Smooth muscle cell (in vitro differentiated cells): ENCODE results near the gene CFAP100. TPM values are rescaled to one million over a fixed set of nuclear protein-coding genes. Genes with fewer than 3 reads are reported as not detected.
A peak's percentile ranks its signal among the peaks of the same experiment; 100 is the strongest.

Experiments
- DNase-seq: peaks from one replicate; lab custom pipeline; 2025; ENCODE audit not compliant: unreplicated experiment; lab: John Stamatoyannopoulos, UW
- H2AFZ ChIP-seq: fragments of 200-600 bp; sonication (generic); 2 replicates; pipeline ENCODE4 v1.6.0; 2016; ENCODE audit warnings: antibody characterized with exemption, low read depth, mild to moderate bottlenecking
- H3F3A ChIP-seq: fragments of 200-600 bp; sonication (generic); 2 replicates; pipeline ENCODE4 v1.6.0; 2017; ENCODE audit warnings: antibody characterized with exemption, low read depth
- H3K27ac ChIP-seq: fragments of 200-600 bp; sonication (generic); 2 replicates; pipeline ENCODE4 v1.5.1; 2016; ENCODE audit warnings: low read depth, mild to moderate bottlenecking
- H3K27me3 ChIP-seq: fragments of 200-600 bp; sonication (generic); 2 replicates; pipeline ENCODE4 v1.6.1; 2016; ENCODE audit warnings: low read depth, mild to moderate bottlenecking
- H3K36me3 ChIP-seq: fragments of 200-600 bp; sonication (generic); 2 replicates; pipeline ENCODE4 v1.5.1; 2016; ENCODE audit warnings: low read depth
- H3K4me1 ChIP-seq: fragments of 200-600 bp; sonication (generic); 2 replicates; pipeline ENCODE4 v1.5.1; 2016; ENCODE audit warnings: low read depth
- H3K4me2 ChIP-seq: fragments of 200-600 bp; sonication (generic); 2 replicates; pipeline ENCODE4 v1.6.0; 2016; ENCODE audit warnings: mild to moderate bottlenecking
- H3K4me3 ChIP-seq: fragments of 200-600 bp; sonication (generic); 2 replicates; pipeline ENCODE4 v1.5.1; 2016; ENCODE audit warnings: mild to moderate bottlenecking
- H3K79me2 ChIP-seq: fragments of 200-600 bp; sonication (generic); 2 replicates; pipeline ENCODE4 v1.6.0; 2016; ENCODE audit warnings: low read depth, mild to moderate bottlenecking
- H3K9ac ChIP-seq: fragments of 200-600 bp; sonication (generic); 2 replicates; pipeline ENCODE4 v1.6.0; 2016; ENCODE audit warnings: low read depth
- H3K9me3 ChIP-seq: fragments of 200-600 bp; sonication (generic); replicated peaks from 2 replicates; pipeline ENCODE4 v1.5.1; 2016; ENCODE audit warnings: low read depth
- H4K20me1 ChIP-seq: fragments of 200-600 bp; sonication (generic); 2 replicates; pipeline ENCODE4 v1.6.0; 2016; ENCODE audit warnings: low read depth
- CTCF ChIP-seq: fragments of 200-600 bp; sonication (generic); IDR thresholded peaks from 2 replicates; pipeline ENCODE4 v1.5.1; 2017; ENCODE audit warnings: borderline replicate concordance, mild to moderate bottlenecking, antibody characterized with exemption; ENCODE audit not compliant: insufficient read depth, poor library complexity, severe bottlenecking
- WGBS: methylation state at CpG from one replicate; pipeline ENCODE4 v1.1.7; 2016; ENCODE audit warnings: low lambda C conversion rate; 5-methylcytosine and 5-hydroxymethylcytosine counted together
- polyA plus RNA-seq: library from polyadenylated mRNA; unstranded; fragments of >200 nt; fragmentation: Nextera tagmentation; extraction: Ambion mirVana; gene quantifications from 2 replicates; pipeline ENCODE4 v1.2.1, GENCODE V29; 2016
- total RNA-seq: library from RNA; depleted of rRNA; stranded (reverse); fragments of >200 nt; gene quantifications from 2 replicates; pipeline ENCODE4 v1.2.3, GENCODE V29; 2014

Gene CFAP100
- total and polyA plus RNA-seq, 2 experiments from 2014 or later: not detected

DNA sequence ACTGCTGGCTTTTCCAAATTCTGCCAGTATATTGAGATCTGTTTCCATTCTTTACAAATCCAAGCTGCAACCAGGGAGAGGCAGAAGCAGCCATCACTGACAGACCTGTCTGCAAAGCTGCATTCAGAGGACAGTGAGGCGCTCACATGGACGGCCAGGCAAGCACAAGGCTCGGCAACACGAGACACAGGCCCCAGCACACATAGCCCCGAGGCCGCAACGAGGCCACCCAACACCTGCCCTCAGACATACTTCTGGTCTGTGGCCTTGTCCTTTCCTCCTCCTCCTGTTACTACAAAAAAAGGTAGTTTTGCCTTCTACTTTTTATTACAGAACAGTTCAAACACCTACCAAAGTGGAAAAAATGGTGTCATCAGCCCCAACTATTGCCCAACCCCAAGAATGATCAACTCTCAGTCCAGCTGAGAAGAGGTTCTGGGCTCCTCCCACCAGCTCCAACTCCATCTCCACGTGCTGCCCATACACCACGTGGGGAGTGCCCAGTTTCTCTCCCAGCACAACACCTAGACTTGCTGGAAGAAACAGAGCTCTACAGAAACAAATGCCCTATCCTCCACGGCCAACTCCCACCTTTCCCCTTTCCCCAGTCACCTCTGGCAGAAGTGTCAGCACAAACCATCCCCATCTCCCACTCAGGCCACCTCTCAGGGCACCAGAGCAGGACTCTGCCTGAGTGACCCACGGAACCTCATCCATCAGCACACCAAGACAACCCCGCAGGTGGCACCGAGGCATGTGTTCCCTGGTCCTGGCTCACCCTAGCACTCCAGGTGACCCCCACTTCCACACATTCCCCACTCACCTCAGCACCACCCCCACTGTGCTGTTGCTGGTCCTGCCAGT lies 73.6 kb downstream of the CFAP100 start:
- peaks cover 96% of the 10 kb centered on the region for H4K20me1 ChIP-seq
- H3F3A ChIP-seq: no peaks in the 10 kb centered on the region
- peaks cover 11% of the 10 kb centered on the region for H3K4me1 ChIP-seq
- H3K27me3 ChIP-seq: no peaks in the 10 kb centered on the region
- no peak overlapping the region for H3K9ac ChIP-seq
- H2AFZ ChIP-seq: no peak overlapping the region
- H3K36me3 ChIP-seq: peaks cover 12% of the 10 kb centered on the region
- no peak overlapping the region for H3K27ac ChIP-seq
- no peak for TF ChIP-seq CTCF
- H3K4me2 ChIP-seq: no peak overlapping the region
- no peaks in the 10 kb centered on the region for H3K9me3 ChIP-seq
- no peak for DNase-seq
- peaks cover 60% of the 10 kb centered on the region for H3K79me2 ChIP-seq
- WGBS: 91% methylated on average over 13 of the region's 13 CpGs
- no peak overlapping the region for H3K4me3 ChIP-seq

- Histone ChIP-seq H3K9me3 (no peaks in the 10 kb centered on the region), H3K27ac (no peak overlapping the region), H4K20me1 (peaks cover 97% of the 10 kb centered on the region), H3K79me2 (peaks cover 67% of the 10 kb centered on the region), H3K27me3 (no peaks in the 10 kb centered on the region), H3F3A (no peaks in the 10 kb centered on the region), H3K36me3 (peaks cover 12% of the 10 kb centered on the region), H3K4me2 (no peak overlapping the region), H3K9ac (no peak overlapping the region), H3K4me1 (peaks cover 23% of the 10 kb centered on the region), H2AFZ (no peak overlapping the region), H3K4me3 (no peak overlapping the region)
- TF ChIP-seq CTCF: no peak
- DNase-seq: no peak
- WGBS: 94% methylated on average over 11 of the region's 11 CpGs
Observed at GRCh38 chr3:126469479-126469878, 74.8 kb downstream of the CFAP100 start.

- Histone ChIP-seq H3K4me3 (peak overlapping the region; percentile 21), H4K20me1 (peaks cover 77% of the 10 kb centered on the region), H3K79me2 (peaks cover 72% of the 10 kb centered on the region), H3F3A (no peaks in the 10 kb centered on the region), H3K9ac (peak overlapping the region; percentile 4), H2AFZ (no peak overlapping the region), H3K27me3 (no peaks in the 10 kb centered on the region), H3K4me1 (peaks cover 33% of the 10 kb centered on the region), H3K36me3 (peaks cover 8% of the 10 kb centered on the region), H3K4me2 (peak overlapping the region; percentile 98), H3K27ac (peak overlapping the region; percentile 49), H3K9me3 (no peaks in the 10 kb centered on the region)
- 46% methylated on average over 8 of the region's 8 CpGs for WGBS
- no peak for DNase-seq
- no peak for TF ChIP-seq CTCF
Observed at GRCh38 chr3:126472277-126473006, 77.7 kb downstream of the CFAP100 start.
